ENCODE results near the gene DNAJB11.

DNA sequence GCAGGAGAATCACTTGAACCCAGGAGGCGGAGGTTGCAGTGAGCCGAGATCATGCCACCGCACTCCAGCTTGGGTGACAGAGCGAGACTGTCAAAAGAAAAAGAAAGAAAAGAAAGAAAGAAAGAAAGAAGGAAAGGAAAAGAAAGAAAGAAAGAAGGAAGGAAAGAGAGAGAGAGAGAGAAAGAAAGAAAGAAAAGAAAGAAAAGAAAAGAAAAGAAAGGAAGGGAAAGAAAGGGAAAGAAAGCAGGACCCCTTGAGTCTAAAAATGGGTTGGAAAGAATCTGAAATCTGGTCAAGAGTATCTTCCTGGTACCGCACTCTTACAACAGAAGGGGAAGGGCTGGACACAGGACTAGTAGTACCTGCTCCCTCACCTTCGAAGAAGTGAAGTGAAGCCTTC is 45.9 kb upstream of the DNAJB11 start:
- TF ChIP-seq CTCF (IDR thresholded peaks at IDR 0.05; ENCODE audit: insufficient read depth, low read length) = no peak
- TF ChIP-seq SPI1 (IDR thresholded peaks at IDR 0.05; ENCODE audit: borderline replicate concordance, low read depth) = no peak
- TF ChIP-seq GABPA (IDR thresholded peaks at IDR 0.05; ENCODE audit: low read depth) = no peak
- no peak for TF ChIP-seq POLR2AphosphoS5 (IDR thresholded peaks at IDR 0.05; ENCODE audit: low read depth)

Data from HL-60 (cell line).